IPS DF 4.7 (cell line): ENCODE measurements around the gene EGLN3.
"Not testable (repeated sequence)": the region's sequence is repeated elsewhere in the genome, so short reads cannot be mapped to it uniquely, and the experiment has no call there.

Experiments used
- DNase-seq: peaks from one replicate; pipeline ENCODE4 v3.0.0-alpha.2; 2013; ENCODE audit warnings: low spot score; ENCODE audit errors: extremely low read depth

Gene EGLN3

DNA sequence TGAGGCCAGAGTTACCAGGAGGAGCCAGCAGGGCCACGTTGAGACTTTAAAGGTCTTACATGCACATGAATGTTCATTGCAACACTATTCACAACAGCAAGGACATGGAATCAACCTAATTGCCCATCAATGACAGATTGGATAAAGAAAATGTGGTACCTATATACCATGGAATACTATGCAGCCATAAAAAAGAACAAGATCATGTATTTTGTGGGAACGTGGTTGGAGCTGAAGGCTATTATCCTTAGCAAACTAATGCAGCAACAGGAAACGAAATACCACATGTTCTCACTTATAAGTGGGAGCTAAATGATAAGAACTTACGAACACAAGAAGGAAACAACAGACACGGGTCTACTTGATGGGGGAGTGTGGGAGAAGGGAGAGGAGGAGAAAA, 11.6 kb upstream of the EGLN3 start:
- not testable (repeated sequence) for DNase-seq

DNA sequence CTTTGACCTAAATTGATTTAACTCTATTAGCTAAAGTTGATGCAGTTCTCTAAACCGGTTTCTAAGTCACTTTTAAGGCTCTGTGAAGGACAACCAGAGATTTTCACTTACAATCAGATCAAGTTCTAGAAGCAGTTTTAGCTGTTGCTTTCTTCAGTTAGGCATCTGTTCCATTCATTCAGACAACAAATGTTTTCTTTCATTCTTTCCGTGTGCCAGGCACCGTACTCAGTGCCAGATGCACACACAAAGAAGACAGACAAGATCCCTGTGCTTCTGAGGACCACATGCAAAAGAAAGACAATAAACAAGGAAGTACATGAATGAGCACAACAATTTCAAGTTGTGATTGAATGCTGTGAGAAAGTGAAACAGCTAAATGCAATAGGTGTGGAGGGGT, 11.1 kb upstream of the EGLN3 start:
- no peak for DNase-seq

DNA sequence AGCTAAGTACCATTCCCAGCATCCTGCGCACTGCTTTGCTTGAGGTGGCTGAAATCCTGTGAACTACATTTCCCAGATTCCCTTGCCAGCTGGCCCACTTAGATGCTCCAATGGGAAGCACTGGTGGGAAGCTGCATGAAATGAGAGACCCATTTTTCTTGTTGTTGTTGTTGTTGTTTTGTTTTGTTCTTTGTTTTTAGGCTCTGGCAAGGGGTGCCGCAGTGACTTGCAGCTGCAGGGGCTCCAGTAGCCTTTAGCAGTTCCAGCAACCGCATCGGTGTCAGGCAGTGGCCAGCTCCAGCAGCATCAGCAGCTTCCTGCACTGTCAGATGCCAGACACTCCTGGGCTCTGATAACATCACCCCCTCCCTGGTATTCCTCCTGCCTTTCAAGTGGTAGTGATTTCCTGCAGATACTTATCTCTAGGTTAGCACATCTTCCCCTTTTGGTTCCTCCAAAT, 8.8 kb upstream of the EGLN3 start:
- no peak for DNase-seq

- no peak for DNase-seq
Measured at GRCh38 chr14:33958605-33959226, 7.8 kb upstream of the EGLN3 start.

DNA sequence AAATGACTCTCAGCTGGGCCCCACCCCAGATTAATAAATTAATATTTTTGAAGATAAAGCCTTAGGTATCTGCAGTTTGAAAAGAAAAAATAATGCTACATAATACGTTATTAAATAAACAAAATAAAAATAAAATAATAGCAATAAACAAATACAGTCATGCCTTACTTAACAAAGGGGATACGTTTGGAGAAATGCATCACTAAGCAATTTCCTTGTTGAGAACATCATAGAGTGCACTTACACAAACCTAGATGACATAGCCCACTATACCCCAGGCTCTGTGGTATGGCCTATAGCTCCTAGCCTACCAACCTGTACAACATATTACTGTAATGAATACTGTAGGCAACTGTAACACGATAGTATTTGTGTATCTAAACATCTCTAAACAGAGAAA, 7.1 kb upstream of the EGLN3 start:
- DNase-seq, result no peak

GRCh38 chr14:33957299-33957698, 6.4 kb upstream of the EGLN3 start:
- no peak for DNase-seq

- DNase-seq, result no peak
Measured at GRCh38 chr14:33956640-33957039, 5.8 kb upstream of the EGLN3 start.

DNA sequence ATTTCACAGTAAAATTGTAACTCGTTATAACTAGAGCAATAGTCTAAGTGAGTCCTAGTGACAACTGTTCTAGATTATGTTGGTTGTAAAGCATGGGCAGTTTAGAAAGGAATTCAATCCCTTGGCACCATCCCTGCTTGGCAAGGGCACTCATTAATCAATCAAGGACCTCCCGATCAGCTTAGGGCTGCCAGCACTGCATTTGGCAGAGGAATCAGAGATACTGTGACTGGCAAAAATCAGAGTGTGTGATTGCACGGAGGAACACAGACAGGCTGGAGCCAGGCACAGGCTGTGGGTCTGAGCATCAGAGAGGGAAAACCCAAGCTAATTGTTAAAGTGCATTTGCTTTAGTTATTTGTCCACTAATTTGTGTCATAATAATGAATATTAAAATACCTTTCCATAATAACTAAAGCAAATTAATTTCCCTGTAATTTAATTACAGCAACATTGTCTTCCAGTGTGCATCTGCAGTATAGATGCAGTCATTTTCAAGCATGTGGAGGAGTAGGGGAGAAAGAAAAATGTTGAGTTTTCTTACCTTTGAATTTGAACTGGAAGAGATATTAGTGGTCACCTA, 3.2 kb upstream of the EGLN3 start:
- no peak for DNase-seq

DNA sequence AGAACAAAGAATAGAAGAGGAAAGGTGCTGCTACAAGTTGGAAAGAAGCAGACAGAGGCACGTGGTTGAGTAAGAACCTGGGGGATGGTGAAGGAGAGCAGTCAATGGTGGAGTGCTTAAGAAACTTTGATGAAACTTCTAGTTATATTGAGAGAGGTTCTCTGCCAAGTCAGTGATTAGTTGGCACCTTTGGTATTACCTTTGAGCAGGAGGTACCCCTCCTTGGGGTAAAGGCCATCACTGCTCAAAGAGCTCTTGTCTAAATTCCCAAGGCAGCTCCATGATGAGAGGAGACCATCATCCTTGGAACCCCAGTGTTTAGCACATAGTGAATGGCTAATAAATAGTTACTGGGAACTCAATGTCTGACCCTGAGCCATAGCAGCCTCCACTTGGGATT, 1.7 kb upstream of the EGLN3 start:
- DNase-seq, result no peak

- no peak for DNase-seq
Measured at GRCh38 chr14:33951183-33951840, 438 bp upstream of the EGLN3 start.

GRCh38 chr14:33949411-33949893, 1.4 kb downstream of the EGLN3 start:
- no peak for DNase-seq

GRCh38 chr14:33948869-33949408, 1.9 kb downstream of the EGLN3 start:
- DNase-seq, result no peak

DNA sequence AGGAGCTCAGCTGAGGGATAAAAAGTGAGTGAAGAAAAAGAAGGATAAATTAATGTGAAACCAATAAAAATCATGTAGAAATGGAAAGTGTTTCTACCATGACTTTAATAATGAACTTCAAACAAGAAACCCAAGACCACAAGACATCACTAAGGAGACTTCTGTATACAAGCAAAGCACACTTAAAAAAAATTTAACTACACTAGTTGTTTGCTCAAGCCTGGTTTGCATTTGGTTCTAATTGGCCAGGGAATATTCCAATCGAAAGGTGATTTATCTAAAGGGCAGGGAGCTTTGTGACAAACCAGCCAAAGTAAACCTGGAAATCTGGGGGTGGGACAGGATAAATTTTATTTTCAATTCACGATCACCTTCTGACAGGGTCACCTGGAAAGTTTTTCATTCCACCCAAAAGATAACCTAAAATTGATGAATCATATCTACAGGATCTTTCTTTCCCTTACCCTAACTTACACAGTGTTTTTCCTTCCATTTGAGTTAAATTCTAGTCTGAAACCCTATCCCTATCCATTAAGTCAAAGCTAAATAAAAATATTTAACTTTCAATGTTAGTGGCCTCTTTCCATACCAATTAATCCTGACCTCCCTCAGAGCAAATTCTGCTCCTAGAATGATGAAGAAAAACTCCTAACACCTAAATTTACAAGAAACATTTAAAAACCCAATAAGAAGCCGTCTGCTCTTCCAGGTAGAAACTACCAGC, 2.6 kb downstream of the EGLN3 start:
- no peak for DNase-seq

GRCh38 chr14:33946679-33947476, 4.0 kb downstream of the EGLN3 start:
- no peak for DNase-seq

GRCh38 chr14:33945210-33946088, 5.4 kb downstream of the EGLN3 start:
- DNase-seq, result no peak

DNA sequence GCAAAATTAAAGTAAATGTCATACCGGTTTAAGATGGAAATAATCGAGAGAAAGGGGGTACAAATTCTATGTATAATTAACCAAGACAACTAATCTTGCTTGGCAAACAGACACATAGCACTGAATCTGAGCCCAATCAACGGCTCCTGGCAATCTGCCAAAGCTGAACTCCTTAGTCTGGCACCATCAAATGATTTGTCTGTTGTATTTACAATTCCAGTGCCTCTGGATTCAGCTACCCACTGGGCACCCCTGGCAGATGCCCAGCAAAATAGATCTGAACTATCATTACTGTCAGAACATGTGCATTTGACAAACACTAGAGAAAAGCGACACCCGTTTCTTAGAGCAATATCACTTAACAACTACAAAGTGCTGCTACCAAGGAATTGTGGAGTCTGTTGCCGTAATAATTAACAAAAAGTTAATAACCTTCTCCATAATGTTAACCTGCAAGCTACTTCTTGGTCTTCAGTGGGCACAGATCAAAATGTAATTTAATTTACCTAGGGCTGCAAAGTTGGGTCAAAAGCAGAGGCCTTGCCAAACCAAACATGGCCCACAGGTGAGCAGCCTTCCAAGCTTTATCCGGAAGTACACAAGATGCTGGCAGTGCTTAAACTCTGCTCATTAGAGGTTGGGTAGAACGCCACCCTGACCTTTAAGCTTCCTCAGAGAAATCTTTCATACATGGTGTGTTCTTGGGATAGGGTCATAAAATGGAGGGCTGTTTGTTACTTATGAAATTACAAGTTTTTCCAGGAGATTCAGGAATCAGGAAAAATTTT, 7.6 kb downstream of the EGLN3 start:
- no peak for DNase-seq

GRCh38 chr14:33941718-33942117, 9.2 kb downstream of the EGLN3 start:
- DNase-seq, result no peak

- DNase-seq, result no peak
Measured at GRCh38 chr14:33940561-33941011, 10.3 kb downstream of the EGLN3 start.
